Aorta (tissue), 5 donors: Measurements from ENCODE around the gene ST6GALNAC4. TPM values are rescaled to one million over a fixed set of nuclear protein-coding genes. Genes with fewer than 3 reads are reported as not detected.

Source experiments
- ATAC-seq: fragments of 200-7000 bp; cut with Tn5 transposase; one replicate; pipeline ENCODE4 v1.9.1; 2022; ENCODE audit warnings: moderate library complexity; ENCODE audit not compliant: low FRiP score
- DNase-seq, 2 donors: peaks; one replicate each; pipeline ENCODE4 v3.0.0-alpha.2; 2020
- H3K27ac ChIP-seq, 2 donors: one replicate each; pipeline ENCODE4 v1.5.1; 2013; ENCODE audit warnings: low read length in 2 of 2, mild to moderate bottlenecking in 2 of 2, moderate library complexity in 2 of 2, control low read depth in 1 of 2, inconsistent platforms in 1 of 2, low read depth in 1 of 2
- H3K27me3 ChIP-seq, 2 donors: one replicate each; pipeline ENCODE4 v1.6.1; 2013; ENCODE audit warnings: control low read depth in 1 of 2, low read length in 1 of 2, mild to moderate bottlenecking in 1 of 2, moderate library complexity in 1 of 2; ENCODE audit not compliant: insufficient read depth in 2 of 2, control insufficient read depth in 1 of 2
- H3K36me3 ChIP-seq, 2 donors: one replicate each; pipeline ENCODE4 v1.6.1; 2013; ENCODE audit warnings: control low read depth in 1 of 2, low read length in 1 of 2, mild to moderate bottlenecking in 1 of 2; ENCODE audit not compliant: insufficient read depth in 2 of 2, control insufficient read depth in 1 of 2
- H3K4me1 ChIP-seq, 2 donors: one replicate each; pipeline ENCODE4 v1.6.1; 2013; ENCODE audit warnings: low read length in 2 of 2, control low read depth in 1 of 2, mild to moderate bottlenecking in 1 of 2, moderate library complexity in 1 of 2; ENCODE audit not compliant: insufficient read depth in 2 of 2, control insufficient read depth in 1 of 2
- H3K4me3 ChIP-seq, 2 donors: one replicate each; pipeline ENCODE4 v1.5.1; 2013; ENCODE audit warnings: low read length in 2 of 2, control low read depth in 1 of 2, mild to moderate bottlenecking in 1 of 2
- H3K9me3 ChIP-seq: one replicate; pipeline ENCODE4 v1.6.1; 2013; ENCODE audit warnings: mild to moderate bottlenecking, low read length; ENCODE audit not compliant: control insufficient read depth
- WGBS, 2 donors: extraction: QIAGEN DNeasy Blood & Tissue Kit; methylation state at CpG; one replicate each; pipeline ENCODE4 v1.1.7; 2013; 5-methylcytosine and 5-hydroxymethylcytosine counted together
- intact Hi-C, 2 donors: fragments of 100-400 bp; cut with DNase I; formaldehyde crosslinking; loops; one replicate each; pipeline versions ENCODE4 v1.14.2 to v1.15.0; 2022
- polyA plus RNA-seq, 2 donors: library from polyadenylated mRNA; stranded (reverse); fragments of 200-250 nt; gene quantifications; one replicate each; pipeline ENCODE4 v1.2.3, GENCODE V29; 2013
- total RNA-seq, 2 donors: library from RNA; stranded (reverse); fragmentation: NEBNext Ultra II Directional; extraction: Animal tissue kit (Norgen Biotek cat#: 25700); gene quantifications; one replicate each; pipeline ENCODE4 v1.2.1, GENCODE V29; 2021
- donor health status: healthy with polysubstance abuse.
- donor health status: Bipolar disorder and iron deficiency.
- donor health status: DM: no; HTN: no; CAD: no.
- donor health status: DM: no; HTN: no; CAD: no.
- donor health status: DM: yes; HTN: yes; CAD: no.

ST6GALNAC4 gene
- total and polyA plus RNA-seq, 4 donors = 17.7 to 46.5 (median 30.2) TPM

DNA sequence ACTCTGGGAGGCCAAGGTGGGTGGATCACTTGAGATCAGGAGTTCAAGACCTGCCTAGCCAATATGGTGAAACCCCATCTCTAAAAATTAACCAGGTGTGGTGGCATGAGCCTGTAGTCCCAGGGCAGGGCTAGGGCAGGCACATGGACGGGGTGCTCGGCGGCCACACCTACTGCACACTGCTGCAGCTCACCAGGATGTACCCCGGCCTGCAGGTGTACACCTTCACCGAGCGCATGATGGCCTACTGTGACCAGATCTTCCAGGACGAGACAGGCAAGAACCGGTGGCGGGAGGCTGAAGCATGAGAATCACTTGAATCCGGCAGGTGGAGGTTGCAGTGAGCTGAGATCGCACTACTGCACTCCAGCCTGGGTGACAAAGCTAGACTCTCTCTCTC is 3.2 kb downstream of the ST6GALNAC4 start:
- Histone ChIP-seq H3K27me3 (no peaks in the 10 kb centered on the region), H3K27ac (no peak overlapping the region), H3K4me1 (no peaks in the 10 kb centered on the region), H3K9me3 (no peaks in the 10 kb centered on the region), H3K36me3 (peaks cover 0 to 4% of the 10 kb centered on the region in 2 donors), H3K4me3 (no peak overlapping the region)
- WGBS, 2 donors = 95% methylated on average over 11 of the region's 11 CpGs
- ATAC-seq = no peak
- intact Hi-C loops = no loop called here
- no peak for DNase-seq

- Histone ChIP-seq H3K9me3 (no peaks in the 10 kb centered on the region), H3K36me3 (peaks cover 0 to 4% of the 10 kb centered on the region in 2 donors), H3K27me3 (no peaks in the 10 kb centered on the region), H3K4me1 (no peaks in the 10 kb centered on the region), H3K27ac (no peak overlapping the region), H3K4me3 (no peak overlapping the region)
- 81 to 88% methylated on average over 5 of the region's 5 CpGs for WGBS, 2 donors
- DNase-seq (no peak), ATAC-seq (no peak)
- intact Hi-C loops = no loop called here
Measured at GRCh38 chr9:127912882-127913281, 4.0 kb downstream of the ST6GALNAC4 start.

DNA sequence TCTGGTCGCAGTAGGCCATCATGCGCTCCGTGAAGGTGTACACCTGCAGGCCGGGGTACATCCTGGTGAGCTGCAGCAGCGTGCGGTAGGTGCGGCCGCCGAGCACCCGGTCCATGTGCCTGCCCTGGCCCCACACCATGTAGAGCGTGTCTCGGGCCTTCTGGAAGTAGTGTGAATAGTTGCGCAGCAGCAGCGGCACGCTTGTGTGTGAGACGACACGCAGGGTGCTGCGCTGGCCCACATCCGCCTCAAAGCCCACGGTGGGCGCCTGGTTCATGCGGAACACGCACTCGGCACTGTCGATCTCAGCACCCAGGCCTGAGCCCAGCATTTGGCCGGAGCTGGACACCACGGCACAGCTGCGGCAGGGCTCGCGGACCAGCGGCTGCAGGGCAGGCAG is 4.5 kb downstream of the ST6GALNAC4 start:
- Histone ChIP-seq H3K4me1 (no peaks in the 10 kb centered on the region), H3K27me3 (no peaks in the 10 kb centered on the region), H3K9me3 (no peaks in the 10 kb centered on the region), H3K36me3 (peaks cover 0 to 4% of the 10 kb centered on the region in 2 donors), H3K4me3 (no peak overlapping the region), H3K27ac (no peak overlapping the region)
- ATAC-seq (no peak), DNase-seq (peak in 1 of 2 donors; percentile 46)
- 94 to 95% methylated on average over 31 of the region's 31 CpGs for WGBS, 2 donors
- intact Hi-C loops = no loop called here

DNA sequence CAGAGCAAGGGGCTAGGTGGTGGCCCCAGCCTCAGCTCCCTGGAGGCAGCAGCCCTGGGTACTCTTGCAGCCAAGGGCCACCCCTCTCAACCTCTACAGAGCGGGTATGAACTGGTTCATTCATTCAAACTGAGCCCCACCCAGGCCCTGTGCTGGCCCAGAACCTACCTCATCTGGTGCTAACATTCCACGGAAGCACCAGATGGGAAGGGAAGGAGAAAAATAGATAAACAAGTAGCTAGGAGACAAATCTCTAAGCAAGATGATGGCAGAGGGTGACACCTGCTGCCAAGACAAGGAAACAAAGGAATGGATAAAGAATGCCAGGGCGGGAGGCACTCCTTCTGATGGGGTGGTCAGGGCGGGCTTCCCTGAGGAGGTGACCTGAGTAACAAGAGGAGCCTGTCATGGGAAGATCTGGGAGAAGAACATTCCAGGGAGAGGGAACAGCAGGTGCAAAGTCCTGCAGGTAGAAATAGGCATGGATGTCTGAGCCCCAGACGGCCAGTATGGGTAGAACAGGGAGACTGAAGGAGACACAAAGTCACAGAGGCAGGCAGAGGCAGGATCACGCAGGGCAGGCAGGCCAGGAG is 6.1 kb downstream of the ST6GALNAC4 start:
- ATAC-seq (no peak), DNase-seq (no peak)
- H3K27ac ChIP-seq = no peak overlapping the region
- H3K27me3 ChIP-seq = no peaks in the 10 kb centered on the region
- 71 to 74% methylated on average over 6 of the region's 6 CpGs for WGBS, 2 donors
- H3K4me1 ChIP-seq = no peaks in the 10 kb centered on the region
- H3K36me3 ChIP-seq = peaks cover 0 to 4% of the 10 kb centered on the region in 2 donors
- intact Hi-C loops = no loop called here
- H3K9me3 ChIP-seq = no peaks in the 10 kb centered on the region
- no peak overlapping the region for H3K4me3 ChIP-seq

GRCh38 chr9:127909839-127910273 is 7.0 kb downstream of the ST6GALNAC4 start:
- peaks cover 0 to 4% of the 10 kb centered on the region in 2 donors for H3K36me3 ChIP-seq
- intact Hi-C loops = no loop called here
- H3K9me3 ChIP-seq = no peaks in the 10 kb centered on the region
- 86% methylated on average over 17 of the region's 17 CpGs for WGBS, 2 donors
- H3K27me3 ChIP-seq = no peaks in the 10 kb centered on the region
- ATAC-seq (no peak), DNase-seq (peak in 1 of 2 donors; percentile 54)
- H3K4me1 ChIP-seq = no peaks in the 10 kb centered on the region
- no peak overlapping the region for H3K4me3 ChIP-seq
- H3K27ac ChIP-seq = no peak overlapping the region

- H3K36me3 ChIP-seq = peaks cover 0 to 4% of the 10 kb centered on the region in 2 donors
- no peaks in the 10 kb centered on the region for H3K27me3 ChIP-seq
- ATAC-seq = no peak
- no peak overlapping the region for H3K27ac ChIP-seq
- no peaks in the 10 kb centered on the region for H3K4me1 ChIP-seq
- 89 to 92% methylated on average over 10 of the region's 10 CpGs for WGBS, 2 donors
- no peak for DNase-seq
- H3K4me3 ChIP-seq = no peak overlapping the region
- intact Hi-C loops = no loop called here
- H3K9me3 ChIP-seq = no peaks in the 10 kb centered on the region
Measured at GRCh38 chr9:127908660-127908926, 8.2 kb downstream of the ST6GALNAC4 start.

DNA sequence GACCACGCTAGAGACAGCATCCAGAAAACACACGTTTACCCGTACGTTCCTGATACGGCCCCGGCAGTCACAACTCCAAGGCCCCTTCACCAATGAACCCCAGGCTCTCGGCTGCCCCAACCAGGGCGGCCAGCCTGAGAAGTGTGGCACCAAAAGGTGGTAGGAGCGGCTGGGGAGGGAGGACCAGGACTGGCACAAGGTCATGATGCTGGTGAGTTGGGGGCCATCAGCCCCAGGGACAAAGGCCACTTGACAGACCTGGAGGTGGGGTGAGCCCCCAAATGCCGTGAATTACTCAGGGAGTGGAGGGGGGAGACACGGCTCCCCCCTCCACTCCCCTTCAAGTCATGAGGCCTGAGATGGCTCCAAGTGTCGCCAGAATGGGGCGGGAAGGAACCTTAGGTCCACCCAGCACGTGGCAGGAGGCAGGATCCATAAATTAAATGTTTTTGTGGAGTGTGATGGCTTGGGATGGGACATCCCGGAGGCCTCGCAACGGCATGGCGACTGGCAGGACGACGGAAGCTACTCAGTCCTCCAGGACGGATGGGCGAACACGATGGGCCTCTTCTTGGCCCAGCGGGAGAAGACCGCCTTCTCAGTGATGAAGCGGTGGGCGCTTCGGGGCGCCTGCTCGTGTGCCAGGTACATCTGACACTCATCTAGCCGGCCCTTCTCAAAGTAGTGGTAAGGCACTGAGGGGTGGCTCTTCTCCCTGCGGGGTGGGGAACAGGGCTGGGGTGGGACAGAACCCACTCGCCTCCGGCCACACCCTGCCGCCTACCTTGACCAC is 8.8 kb downstream of the ST6GALNAC4 start:
- no peak overlapping the region for H3K27ac ChIP-seq
- DNase-seq = peak in 1 of 2 donors; percentile 45
- no peaks in the 10 kb centered on the region for H3K27me3 ChIP-seq
- no peaks in the 10 kb centered on the region for H3K4me1 ChIP-seq
- H3K36me3 ChIP-seq = peaks cover 0 to 4% of the 10 kb centered on the region in 2 donors
- no peak for ATAC-seq
- H3K4me3 ChIP-seq = no peak overlapping the region
- WGBS, 2 donors = 85 to 86% methylated on average over 34 to 35 of the region's 35 CpGs
- no peaks in the 10 kb centered on the region for H3K9me3 ChIP-seq
- intact Hi-C loops = no loop called here

DNA sequence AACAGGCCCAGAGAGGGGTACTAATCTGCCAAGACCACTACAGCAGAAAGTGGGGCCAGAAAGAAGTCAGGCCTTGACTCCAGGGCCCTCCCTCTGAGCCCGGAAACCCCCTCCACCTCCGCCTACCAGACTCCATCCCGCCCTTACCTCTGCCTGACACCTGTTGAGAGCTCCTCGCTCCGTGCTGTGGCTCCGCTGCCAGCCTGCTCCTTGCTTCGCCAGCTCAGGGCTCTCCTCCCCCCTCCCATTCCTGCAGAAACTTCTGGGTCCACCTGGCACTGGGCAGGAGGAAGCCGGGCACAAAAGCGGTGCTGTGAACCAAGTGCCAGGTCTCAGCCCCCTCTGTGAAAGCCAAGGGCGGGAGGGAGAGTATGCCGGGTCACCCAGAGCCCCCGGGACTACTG is 11.1 kb downstream of the ST6GALNAC4 start:
- DNase-seq = peak in 1 of 2 donors; percentile 55
- no peak for ATAC-seq
- H3K4me1 ChIP-seq = no peaks in the 10 kb centered on the region
- intact Hi-C loops = no loop called here
- peak overlapping the region; percentile 11 to 14 for H3K27ac ChIP-seq
- H3K9me3 ChIP-seq = no peaks in the 10 kb centered on the region
- H3K36me3 ChIP-seq = no peaks in the 10 kb centered on the region
- H3K27me3 ChIP-seq = no peaks in the 10 kb centered on the region
- 22 to 30% methylated on average over 12 of the region's 12 CpGs for WGBS, 2 donors
- H3K4me3 ChIP-seq = no peak overlapping the region
